IMR-90 (cell line): ENCODE measurements around the gene SLC35D2. TPM values are rescaled to one million over a fixed set of nuclear protein-coding genes. Genes with fewer than 3 reads are reported as not detected.

ENCODE experiments used
- ATAC-seq: fragments of 200-7000 bp; cut with Tn5 transposase; 2 replicates; pipeline ENCODE4 v1.9.1; 2020; ENCODE audit warnings: low read depth, mild to moderate bottlenecking, moderate library complexity
- BruUV-seq: library from RNA; stranded (reverse); fragments of 400-500 nt; replicated peaks from 2 replicates; lab custom pipeline; 2021; lab: Mats Ljungman, UMichigan
- CTCF ChIA-PET: fragments of 300-600 bp; formaldehyde crosslinking; extraction: SDS; loops from one replicate; lab custom pipeline; 2021; ENCODE audit warnings: antibody characterized with exemption; lab: Yijun Ruan, JAX
- POLR2A ChIA-PET: fragments of 300-600 bp; sonication (Branson Sonifier 250); formaldehyde crosslinking; loops from one replicate; lab custom pipeline; 2022; ENCODE audit warnings: antibody characterized with exemption; ENCODE audit not compliant: unreplicated experiment; lab: Charles Lee
- DNase-seq: peaks from one replicate; pipeline ENCODE4 v3.0.0; 2013
- H2AFZ ChIP-seq: replicated peaks from 2 replicates; pipeline ENCODE3; 2013; ENCODE audit warnings: low read length, mild to moderate bottlenecking; ENCODE audit not compliant: poor library complexity
- H2AK5ac ChIP-seq: 2 replicates; pipeline ENCODE4 v1.6.1; 2013; ENCODE audit warnings: low read depth, low read length, inconsistent platforms
- H2AK9ac ChIP-seq: replicated peaks from 2 replicates; pipeline ENCODE3; 2013; ENCODE audit warnings: mild to moderate bottlenecking, low read depth, low read length, moderate library complexity; ENCODE audit not compliant: poor library complexity
- H2BK120ac ChIP-seq: 2 replicates; pipeline ENCODE4 v1.6.1; 2013; ENCODE audit warnings: low read depth, low read length, inconsistent platforms
- H2BK15ac ChIP-seq: 3 replicates; pipeline ENCODE4 v1.6.1; 2013; ENCODE audit warnings: low read depth, low read length, inconsistent platforms
- H2BK20ac ChIP-seq: 2 replicates; pipeline ENCODE4 v1.6.1; 2013; ENCODE audit warnings: low read depth, mild to moderate bottlenecking, inconsistent platforms, low read length, moderate library complexity
- H2BK5ac ChIP-seq: 2 replicates; pipeline ENCODE4 v1.6.1; 2013; ENCODE audit warnings: mild to moderate bottlenecking, low read depth, low read length, inconsistent platforms; ENCODE audit not compliant: poor library complexity, severe bottlenecking
- H3K14ac ChIP-seq: replicated peaks from 2 replicates; pipeline ENCODE4 v1.6.1; 2013; ENCODE audit warnings: low read depth, low read length, inconsistent platforms
- H3K18ac ChIP-seq: 2 replicates; pipeline ENCODE4 v1.6.1; 2013; ENCODE audit warnings: low read depth, low read length, control low read depth
- H3K23ac ChIP-seq: 2 replicates; pipeline ENCODE4 v1.6.1; 2013; ENCODE audit warnings: low read depth, low read length, inconsistent platforms
- H3K27ac ChIP-seq: 2 replicates; pipeline ENCODE4 v1.5.1; 2013; ENCODE audit warnings: mild to moderate bottlenecking, control low read depth, low read length; ENCODE audit not compliant: insufficient read depth
- H3K27me3 ChIP-seq: 2 replicates; pipeline ENCODE4 v1.6.1; 2013; ENCODE audit warnings: low read length; ENCODE audit not compliant: control insufficient read depth, insufficient read depth
- H3K36me3 ChIP-seq: 2 replicates; pipeline ENCODE4 v1.6.1; 2013; ENCODE audit warnings: low read length, mixed read lengths; ENCODE audit not compliant: control insufficient read depth, insufficient read depth
- H3K4ac ChIP-seq: 2 replicates; pipeline ENCODE4 v1.6.1; 2013; ENCODE audit warnings: low read depth, low read length, inconsistent platforms
- H3K4me1 ChIP-seq: 2 replicates; pipeline ENCODE4 v1.6.1; 2013; ENCODE audit warnings: low read length, mixed read lengths; ENCODE audit not compliant: control insufficient read depth, insufficient read depth
- H3K4me2 ChIP-seq: 2 replicates; pipeline ENCODE4 v1.6.1; 2013; ENCODE audit warnings: low read depth, mild to moderate bottlenecking, control low read depth, low read length, moderate library complexity
- H3K4me3 ChIP-seq: 2 replicates; pipeline ENCODE4 v1.5.1; 2013; ENCODE audit warnings: low read depth, mild to moderate bottlenecking, control low read depth, low read length, moderate library complexity; ENCODE audit not compliant: insufficient read depth
- H3K56ac ChIP-seq: 2 replicates; pipeline ENCODE4 v1.6.1; 2013; ENCODE audit warnings: low read length, inconsistent platforms; ENCODE audit not compliant: insufficient read depth; ENCODE audit errors: extremely low read depth
- H3K79me1 ChIP-seq, 2 experiments: 2 replicates each; pipeline ENCODE4 v1.6.1; 2013; ENCODE audit warnings: low read length in 2 of 2, inconsistent platforms in 1 of 2, low read depth in 1 of 2
- H3K9ac ChIP-seq: 2 replicates; pipeline ENCODE4 v1.6.1; 2013; ENCODE audit warnings: low read depth, low read length, control low read depth
- H3K9me1 ChIP-seq: 2 replicates; pipeline ENCODE4 v1.6.1; 2013; ENCODE audit warnings: low read length, inconsistent platforms; ENCODE audit not compliant: insufficient read depth
- H3K9me3 ChIP-seq: 2 replicates; pipeline ENCODE4 v1.6.1; 2013; ENCODE audit warnings: low read length; ENCODE audit not compliant: control insufficient read depth, insufficient read depth
- H4K20me1 ChIP-seq: 2 replicates; pipeline ENCODE4 v1.6.1; 2013; ENCODE audit warnings: low read length, inconsistent platforms; ENCODE audit not compliant: insufficient read depth
- H4K5ac ChIP-seq: 2 replicates; pipeline ENCODE4 v1.6.1; 2013; ENCODE audit warnings: mild to moderate bottlenecking, low read depth, low read length, control low read depth
- H4K8ac ChIP-seq, 2 experiments: 2 replicates each; pipeline ENCODE4 v1.6.1; 2013; ENCODE audit warnings: low read depth in 2 of 2, low read length in 2 of 2, control low read depth in 1 of 2, inconsistent platforms in 1 of 2
- H4K91ac ChIP-seq: 2 replicates; pipeline ENCODE4 v1.6.1; 2013; ENCODE audit warnings: low read depth, low read length, inconsistent platforms; ENCODE audit not compliant: insufficient read depth
- BHLHE40 ChIP-seq: fragments of 150-350 bp; IDR thresholded peaks from 2 replicates; pipeline ENCODE4 v1.6.1; 2016; ENCODE audit warnings: mild to moderate bottlenecking, low read depth, low read length
- CHD1 ChIP-seq: IDR thresholded peaks from 2 replicates; pipeline ENCODE4 v1.6.1; 2012; ENCODE audit warnings: low read depth, low read length, improper control_type of control experiment
- ELK1 ChIP-seq: fragments of 150-350 bp; IDR thresholded peaks from 2 replicates; pipeline ENCODE4 v1.6.1; 2016; ENCODE audit warnings: low read depth, mild to moderate bottlenecking, low read length, moderate library complexity, borderline replicate concordance
- FOS ChIP-seq: fragments of 150-350 bp; IDR thresholded peaks from 2 replicates; pipeline ENCODE4 v1.6.1; 2016; ENCODE audit warnings: low read depth, low read length
- MAFK ChIP-seq: IDR thresholded peaks from 2 replicates; pipeline ENCODE4 v1.6.1; 2012; ENCODE audit warnings: low read depth, low read length, improper control_type of control experiment
- MAZ ChIP-seq: IDR thresholded peaks from 2 replicates; pipeline ENCODE4 v1.6.1; 2012; ENCODE audit warnings: low read depth, mild to moderate bottlenecking, low read length, improper control_type of control experiment, moderate library complexity, borderline replicate concordance
- MXI1 ChIP-seq: IDR thresholded peaks from 2 replicates; pipeline ENCODE4 v1.6.1; 2012; ENCODE audit warnings: low read depth, mild to moderate bottlenecking, low read length, moderate library complexity, borderline replicate concordance
- NFE2L2 ChIP-seq: fragments of 150-350 bp; IDR thresholded peaks from 2 replicates; pipeline ENCODE4 v1.6.1; 2016; ENCODE audit warnings: low read depth, mild to moderate bottlenecking, low read length
- POLR2A ChIP-seq: IDR thresholded peaks from 2 replicates; pipeline ENCODE4 v1.6.1; 2012; ENCODE audit warnings: mild to moderate bottlenecking, low read depth, low read length
- RAD21 ChIP-seq: IDR thresholded peaks from 2 replicates; pipeline ENCODE4 v1.6.1; 2012; ENCODE audit warnings: low read length, improper control_type of control experiment
- RCOR1 ChIP-seq: IDR thresholded peaks from 2 replicates; pipeline ENCODE4 v1.6.1; 2012; ENCODE audit warnings: mild to moderate bottlenecking, low read length, improper control_type of control experiment; ENCODE audit not compliant: insufficient replicate concordance
- RFX5 ChIP-seq: IDR thresholded peaks from 2 replicates; pipeline ENCODE4 v1.8.0; 2012; ENCODE audit warnings: low read depth, mild to moderate bottlenecking, low read length, moderate library complexity
- SMC3 ChIP-seq: fragments of 150-350 bp; IDR thresholded peaks from 2 replicates; pipeline ENCODE4 v1.6.1; 2016; ENCODE audit warnings: low read depth, mild to moderate bottlenecking, antibody characterized with exemption, low read length, moderate library complexity
- WGBS, 2 experiments: methylation state at CpG; one replicate each; pipeline versions ENCODE4 v1.1.5 to v1.1.7; 2013; ENCODE audit warnings: missing lambda C conversion rate in 2 of 2; ENCODE audit not compliant: insufficient read length in 1 of 2; ENCODE audit errors: extremely low coverage in 2 of 2; 5-methylcytosine and 5-hydroxymethylcytosine counted together
- dilution Hi-C: fragments of 300-500 bp; cut with HindIII; formaldehyde crosslinking; loops from one replicate; pipeline ENCODE4 v1.14.3; 2018; ENCODE audit warnings: low sequenced_read_pairs; ENCODE audit not compliant: unreplicated experiment
- in situ Hi-C: fragments of 300-500 bp; cut with MboI; formaldehyde crosslinking; loops from 3 replicates; pipeline ENCODE4 v1.14.3; 2019; ENCODE audit warnings: low sequenced_read_pairs, inconsistent platforms, mixed read lengths
- intact Hi-C: fragments of 100-400 bp; cut with micrococcal nuclease; formaldehyde crosslinking; loops from 2 replicates; pipeline ENCODE4 v1.10.0; 2022
- polyA plus RNA-seq, 3 experiments: library from polyadenylated mRNA; depleted of rRNA; stranded (reverse); fragments of >200 nt; gene quantifications; 2 replicates each; pipeline ENCODE4 v1.2.3, GENCODE V29; 2012; ENCODE audit warnings: low replicate concordance in 1 of 3
- total RNA-seq: library from RNA; depleted of rRNA; stranded (reverse); fragments of >200 nt; gene quantifications from 2 replicates; pipeline ENCODE4 v1.2.3, GENCODE V29; 2012
- TF ChIP-seq, protein P1 (sequence below): fragments of 150-350 bp; IDR thresholded peaks from 2 replicates; pipeline ENCODE4 v1.6.1; 2017; ENCODE audit warnings: mild to moderate bottlenecking, antibody characterized with exemption, low read length, low read depth
- TF ChIP-seq, protein P2 (sequence below): conservative IDR thresholded peaks from 2 replicates; pipeline ENCODE4 v1.5.1; 2012; ENCODE audit warnings: mild to moderate bottlenecking, low read depth, low read length, improper control_type of control experiment

The SLC35D2 gene
- total and polyA plus RNA-seq, 2 of the 4 experiments (the other 2 are of a cell fraction) = 9.7 to 11.8 TPM

DNA sequence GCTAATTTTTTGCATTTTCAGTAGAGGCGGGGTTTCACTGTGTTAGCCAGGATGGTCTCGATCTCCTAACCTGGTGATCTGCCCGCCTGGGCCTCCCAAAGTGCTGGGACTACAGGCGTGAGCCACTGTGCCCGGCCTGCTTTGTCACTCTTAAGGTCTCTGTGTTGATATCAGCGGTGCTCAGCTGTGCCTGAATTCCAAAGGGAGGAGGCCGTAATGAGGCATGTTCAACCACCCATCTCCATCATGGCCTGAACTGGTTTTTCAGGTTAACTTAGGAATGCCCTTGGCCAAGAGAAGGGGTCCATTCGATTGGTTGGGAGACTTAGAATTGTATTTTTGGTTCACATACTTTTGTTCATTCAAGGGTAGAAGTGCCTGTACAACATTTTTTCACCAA is 103.6 kb downstream of the SLC35D2 start:
- Histone ChIP-seq H3K9me3 (peaks cover 2% of the 10 kb centered on the region), H3K4me1 (no peaks in the 10 kb centered on the region), H3K18ac (no peak overlapping the region), H4K20me1 (no peaks in the 10 kb centered on the region), H3K27ac (no peak overlapping the region), H3K36me3 (no peaks in the 10 kb centered on the region), H3K4me3 (no peak overlapping the region), H2BK5ac (no peak overlapping the region), H3K9me1 (no peaks in the 10 kb centered on the region), H4K5ac (no peak overlapping the region), H4K91ac (no peak overlapping the region), H2AK5ac (no peak overlapping the region), H4K8ac (no peak overlapping the region), H3K14ac (no peak overlapping the region), H3K4me2 (no peak overlapping the region), H3K4ac (no peak overlapping the region), H2BK15ac (no peak overlapping the region), H3K23ac (no peak overlapping the region), H3K79me1 (no peaks in the 10 kb centered on the region), H2BK120ac (no peak overlapping the region), H2BK20ac (no peak overlapping the region), H3K9ac (no peak overlapping the region), H2AK9ac (no peak overlapping the region), H2AFZ (no peak overlapping the region), H3K27me3 (no peaks in the 10 kb centered on the region), H3K56ac (no peak overlapping the region)
- in situ Hi-C loops = no loop called here
- dilution Hi-C loops = no loop called here
- no peak for DNase-seq
- ChIA-PET POLR2A (no interaction called here), CTCF (no interaction called here)
- no peak for TF ChIP-seq RFX5
- no peak for TF ChIP-seq MAFK
- TF ChIP-seq RAD21 = no peak
- TF ChIP-seq, protein P1, sequence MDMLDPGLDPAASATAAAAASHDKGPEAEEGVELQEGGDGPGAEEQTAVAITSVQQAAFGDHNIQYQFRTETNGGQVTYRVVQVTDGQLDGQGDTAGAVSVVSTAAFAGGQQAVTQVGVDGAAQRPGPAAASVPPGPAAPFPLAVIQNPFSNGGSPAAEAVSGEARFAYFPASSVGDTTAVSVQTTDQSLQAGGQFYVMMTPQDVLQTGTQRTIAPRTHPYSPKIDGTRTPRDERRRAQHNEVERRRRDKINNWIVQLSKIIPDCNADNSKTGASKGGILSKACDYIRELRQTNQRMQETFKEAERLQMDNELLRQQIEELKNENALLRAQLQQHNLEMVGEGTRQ = no peak
- no peak for TF ChIP-seq POLR2A
- no peak for TF ChIP-seq BHLHE40
- TF ChIP-seq SMC3 = no peak
- TF ChIP-seq, protein P2, sequence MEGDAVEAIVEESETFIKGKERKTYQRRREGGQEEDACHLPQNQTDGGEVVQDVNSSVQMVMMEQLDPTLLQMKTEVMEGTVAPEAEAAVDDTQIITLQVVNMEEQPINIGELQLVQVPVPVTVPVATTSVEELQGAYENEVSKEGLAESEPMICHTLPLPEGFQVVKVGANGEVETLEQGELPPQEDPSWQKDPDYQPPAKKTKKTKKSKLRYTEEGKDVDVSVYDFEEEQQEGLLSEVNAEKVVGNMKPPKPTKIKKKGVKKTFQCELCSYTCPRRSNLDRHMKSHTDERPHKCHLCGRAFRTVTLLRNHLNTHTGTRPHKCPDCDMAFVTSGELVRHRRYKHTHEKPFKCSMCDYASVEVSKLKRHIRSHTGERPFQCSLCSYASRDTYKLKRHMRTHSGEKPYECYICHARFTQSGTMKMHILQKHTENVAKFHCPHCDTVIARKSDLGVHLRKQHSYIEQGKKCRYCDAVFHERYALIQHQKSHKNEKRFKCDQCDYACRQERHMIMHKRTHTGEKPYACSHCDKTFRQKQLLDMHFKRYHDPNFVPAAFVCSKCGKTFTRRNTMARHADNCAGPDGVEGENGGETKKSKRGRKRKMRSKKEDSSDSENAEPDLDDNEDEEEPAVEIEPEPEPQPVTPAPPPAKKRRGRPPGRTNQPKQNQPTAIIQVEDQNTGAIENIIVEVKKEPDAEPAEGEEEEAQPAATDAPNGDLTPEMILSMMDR = no peak
- no peak for TF ChIP-seq ELK1
- no peak for TF ChIP-seq MAZ
- TF ChIP-seq RCOR1 = no peak
- TF ChIP-seq FOS = no peak
- TF ChIP-seq NFE2L2 = no peak
- no peak for TF ChIP-seq MXI1
- no peak for TF ChIP-seq CHD1
- intact Hi-C loops = no loop called here
- BruUV-seq = no TSS peak
- 88% methylated on average over 5 of the region's 8 CpGs; no CpG with 5 or more reads in 1 of the 2 experiments for WGBS, 2 experiments
- ATAC-seq = no peak
